ENCODE measurements around the gene TRIM46. TPM values are rescaled to one million over a fixed set of nuclear protein-coding genes. Genes with fewer than 3 reads are reported as not detected.

Gene TRIM46
- total and polyA plus RNA-seq, 9 of the 15 experiments (the other 6 are each of a cell fraction or from before 2014, with no cell fraction given), result 0.05 to 0.60 (median 0.16) TPM; not detected in 3

DNA sequence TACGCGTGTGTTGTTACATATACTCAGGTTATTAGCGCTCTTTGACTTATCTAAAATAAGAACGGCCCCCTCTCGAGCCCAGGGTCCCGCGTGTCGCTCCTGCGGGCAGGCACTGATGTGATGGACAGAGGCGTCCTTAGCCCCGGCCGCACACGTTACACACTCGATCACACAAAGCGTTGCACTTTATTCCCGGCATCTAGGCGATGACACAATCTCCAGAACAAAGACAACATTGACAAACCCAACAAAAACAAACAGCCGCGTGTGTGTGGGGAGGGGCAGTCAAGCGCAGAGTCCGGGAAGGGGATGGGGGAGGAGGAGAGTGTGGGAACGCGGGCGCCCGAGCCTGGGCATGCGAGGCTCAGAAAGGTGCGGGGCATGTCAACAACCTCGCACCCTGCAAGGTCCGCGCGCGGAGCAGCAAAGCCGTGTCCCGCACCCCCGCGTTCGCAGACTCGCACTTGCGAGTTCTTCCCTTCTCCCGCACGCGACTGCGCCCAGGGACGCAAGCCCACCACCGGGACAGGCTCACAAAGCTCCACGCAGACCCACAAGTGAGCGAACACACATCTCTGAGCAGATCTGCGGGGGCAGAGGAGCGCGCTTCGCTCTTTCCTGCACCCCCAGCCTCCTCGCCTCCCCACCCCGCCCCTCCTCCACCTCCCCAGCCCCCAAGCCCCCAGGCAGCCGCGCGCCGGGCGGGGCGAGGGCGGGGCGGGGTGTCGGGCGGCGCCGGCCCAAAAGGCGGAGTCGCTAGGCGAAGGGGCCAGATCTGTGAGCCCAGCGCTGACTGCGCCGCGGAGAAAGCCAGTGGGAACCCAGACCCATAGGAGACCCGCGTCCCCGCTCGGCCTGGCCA is 46.3 kb upstream of the TRIM46 start, which contains the start of gene EFNA1 (continued):
- TF ChIP-seq VEZF1 (CRISPR knock-in tag; IDR thresholded peaks at IDR 0.05) (peak; percentile 90), TEAD4 (IDR thresholded peaks at IDR 0.05; ENCODE audit: low read length) (no peak), TEAD4 (CRISPR knock-in tag; IDR thresholded peaks at IDR 0.05; ENCODE audit: borderline replicate concordance) (no peak), ZNF146 (CRISPR knock-in tag; IDR thresholded peaks at IDR 0.05; ENCODE audit: unreplicated experiment) (no peak), CXXC5 (CRISPR knock-in tag; IDR thresholded peaks at IDR 0.05) (peak; percentile 53), RBBP5 (IDR thresholded peaks at IDR 0.05; ENCODE audit: borderline replicate concordance, insufficient read depth, low read length, poor library complexity, severe bottlenecking) (peak; percentile 37), MYC (IDR thresholded peaks at IDR 0.05; ENCODE audit: low read depth, low read length) (0 out of 2 replicates have a peak, but pooled peaks have one; percentile 27), MYC (CRISPR knock-in tag; IDR thresholded peaks at IDR 0.05; ENCODE audit: borderline replicate concordance, low read depth) (no peak), ETV5 (CRISPR knock-in tag; IDR thresholded peaks at IDR 0.05; ENCODE audit: low read depth) (no peak), ATF1 (CRISPR knock-in tag; IDR thresholded peaks at IDR 0.05) (no peak), ATF1 (tag; IDR thresholded peaks at IDR 0.05) (peak; percentile 30; the same call in 1 of the 2 replicates), CREB3L1 (IDR thresholded peaks at IDR 0.05; ENCODE audit: borderline replicate concordance, low read depth) (no peak), ELK3 (CRISPR knock-in tag; IDR thresholded peaks at IDR 0.05) (no peak), FIP1L1 (IDR thresholded peaks at IDR 0.05; ENCODE audit: low read depth, low read length, poor library complexity, severe bottlenecking) (no peak), CBX8 (IDR thresholded peaks at IDR 0.05; ENCODE audit: borderline replicate concordance, extremely low read depth, low read depth, low read length, poor library complexity, severe bottlenecking) (no peak), KLF16 (IDR thresholded peaks at IDR 0.05) (no peak), ZNF12 (CRISPR knock-in tag; IDR thresholded peaks at IDR 0.05) (no peak), SMARCE1 (IDR thresholded peaks at IDR 0.05) (peak; percentile 22; the same call in 1 of the 2 replicates)
- TF ChIP-seq, protein P1, sequence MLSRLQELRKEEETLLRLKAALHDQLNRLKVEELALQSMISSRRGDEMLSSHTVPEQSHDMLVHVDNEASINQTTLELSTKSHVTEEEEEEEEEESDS (CRISPR knock-in tag; IDR thresholded peaks at IDR 0.05), result no peak
- TF ChIP-seq, protein P2, sequence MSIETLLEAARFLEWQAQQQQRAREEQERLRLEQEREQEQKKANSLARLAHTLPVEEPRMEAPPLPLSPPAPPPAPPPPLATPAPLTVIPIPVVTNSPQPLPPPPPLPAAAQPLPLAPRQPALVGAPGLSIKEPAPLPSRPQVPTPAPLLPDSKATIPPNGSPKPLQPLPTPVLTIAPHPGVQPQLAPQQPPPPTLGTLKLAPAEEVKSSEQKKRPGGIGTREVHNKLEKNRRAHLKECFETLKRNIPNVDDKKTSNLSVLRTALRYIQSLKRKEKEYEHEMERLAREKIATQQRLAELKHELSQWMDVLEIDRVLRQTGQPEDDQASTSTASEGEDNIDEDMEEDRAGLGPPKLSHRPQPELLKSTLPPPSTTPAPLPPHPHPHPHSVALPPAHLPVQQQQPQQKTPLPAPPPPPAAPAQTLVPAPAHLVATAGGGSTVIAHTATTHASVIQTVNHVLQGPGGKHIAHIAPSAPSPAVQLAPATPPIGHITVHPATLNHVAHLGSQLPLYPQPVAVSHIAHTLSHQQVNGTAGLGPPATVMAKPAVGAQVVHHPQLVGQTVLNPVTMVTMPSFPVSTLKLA (conservative IDR thresholded peaks at IDR 0.05), result peak in 1 of 2 experiments; percentile 74; a peak in 3 of 4 replicates
